GM19193 (cell line): Measurements from ENCODE around the gene F2R.

Experiments
- POLR2A ChIP-seq: IDR thresholded peaks from 4 replicates; pipeline ENCODE4 v1.6.1; 2011; ENCODE audit not compliant: insufficient read depth, insufficient read length; ENCODE audit errors: extremely low read depth

Gene F2R

GRCh38 chr5:76701298-76701697, 14.6 kb upstream of the F2R start:
- no peak for TF ChIP-seq POLR2A

GRCh38 chr5:76703707-76704106, 12.2 kb upstream of the F2R start:
- no peak for TF ChIP-seq POLR2A

- no peak for TF ChIP-seq POLR2A
These were observed 11.7 kb upstream of the F2R start for GRCh38 chr5:76704131-76704663.

GRCh38 chr5:76705574-76705973, 10.4 kb upstream of the F2R start:
- no peak for TF ChIP-seq POLR2A

- TF ChIP-seq POLR2A: no peak
These were observed 6.2 kb upstream of the F2R start for GRCh38 chr5:76709762-76710161.

GRCh38 chr5:76710991-76711390, 4.9 kb upstream of the F2R start:
- TF ChIP-seq POLR2A: no peak

GRCh38 chr5:76714751-76715485, 1.0 kb upstream of the F2R start:
- no peak for TF ChIP-seq POLR2A

- no peak for TF ChIP-seq POLR2A
These were observed 515 bp upstream of the F2R start for GRCh38 chr5:76715486-76715735.

- TF ChIP-seq POLR2A: no peak
These were observed 681 bp downstream of the F2R start for GRCh38 chr5:76716456-76717157.

- TF ChIP-seq POLR2A: no peak
These were observed 1.5 kb downstream of the F2R start for GRCh38 chr5:76717222-76718083.

GRCh38 chr5:76718381-76718832, 2.5 kb downstream of the F2R start:
- no peak for TF ChIP-seq POLR2A

GRCh38 chr5:76718880-76719279, 3.0 kb downstream of the F2R start:
- TF ChIP-seq POLR2A: no peak

GRCh38 chr5:76720988-76721569, 5.2 kb downstream of the F2R start:
- no peak for TF ChIP-seq POLR2A

- no peak for TF ChIP-seq POLR2A
These were observed 7.3 kb downstream of the F2R start for GRCh38 chr5:76723266-76723665.

GRCh38 chr5:76723906-76724305, 8.0 kb downstream of the F2R start:
- TF ChIP-seq POLR2A: no peak
